Muscle layer of colon (tissue), 2 donors: ENCODE results near the gene PTPN12.
"Not testable (repeated sequence)": the region's sequence is repeated elsewhere in the genome, so short reads cannot be mapped to it uniquely, and the experiment has no call there.

Experiments
- H3K27ac ChIP-seq: one replicate; pipeline ENCODE4 v1.7.0; 2013; ENCODE audit warnings: low read depth, mild to moderate bottlenecking, low read length, moderate library complexity
- H3K27me3 ChIP-seq, 2 donors: one replicate each; pipeline ENCODE4 v1.7.0; 2013; ENCODE audit warnings: low read length in 2 of 2, mild to moderate bottlenecking in 2 of 2; ENCODE audit not compliant: insufficient read depth in 2 of 2, control insufficient read depth in 1 of 2
- H3K36me3 ChIP-seq: one replicate; pipeline ENCODE4 v1.7.0; 2013; ENCODE audit warnings: mild to moderate bottlenecking, low read length; ENCODE audit not compliant: insufficient read depth
- H3K4me1 ChIP-seq: one replicate; pipeline ENCODE4 v1.7.0; 2013; ENCODE audit warnings: mild to moderate bottlenecking, low read length; ENCODE audit not compliant: insufficient read depth
- H3K4me3 ChIP-seq, 2 donors: one replicate each; pipeline ENCODE4 v1.7.0; 2013; ENCODE audit warnings: low read length in 2 of 2, low read depth in 1 of 2, mild to moderate bottlenecking in 1 of 2, moderate library complexity in 1 of 2
- H3K9ac ChIP-seq: one replicate; pipeline ENCODE4 v1.7.0; 2013; ENCODE audit warnings: low read length
- H3K9me3 ChIP-seq: one replicate; pipeline ENCODE4 v1.7.0; 2013; ENCODE audit warnings: mild to moderate bottlenecking, low read length
- donor health status: abdominal sarcoma.
- donor health status: Adenocarcinoma of cecum.

PTPN12 gene

DNA sequence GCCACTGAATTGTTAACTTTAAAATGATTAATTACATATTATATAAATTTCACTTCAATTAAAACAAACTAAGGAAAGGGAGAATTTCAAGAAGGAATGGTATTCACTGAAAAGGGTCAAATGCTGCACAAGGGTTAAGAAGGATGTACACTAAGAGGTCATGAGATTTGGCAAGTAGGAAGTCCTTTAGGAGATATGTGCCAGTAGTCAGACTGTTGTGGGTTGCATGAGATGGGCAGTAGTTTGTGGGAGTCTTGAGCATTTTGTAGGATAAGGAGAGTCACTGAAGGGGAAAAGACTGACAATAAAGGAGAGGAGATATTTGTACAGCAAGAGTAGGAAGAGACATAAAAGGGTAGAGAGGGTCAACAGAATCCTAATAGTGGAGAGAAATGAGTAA lies 12.4 kb upstream of the PTPN12 start:
- Histone ChIP-seq H3K27ac (no peak overlapping the region), H3K9me3 (no peaks in the 10 kb centered on the region), H3K4me1 (no peaks in the 10 kb centered on the region), H3K36me3 (no peaks in the 10 kb centered on the region), H3K27me3 (no peaks in the 10 kb centered on the region), H3K4me3 (no peak overlapping the region), H3K9ac (no peak overlapping the region)

DNA sequence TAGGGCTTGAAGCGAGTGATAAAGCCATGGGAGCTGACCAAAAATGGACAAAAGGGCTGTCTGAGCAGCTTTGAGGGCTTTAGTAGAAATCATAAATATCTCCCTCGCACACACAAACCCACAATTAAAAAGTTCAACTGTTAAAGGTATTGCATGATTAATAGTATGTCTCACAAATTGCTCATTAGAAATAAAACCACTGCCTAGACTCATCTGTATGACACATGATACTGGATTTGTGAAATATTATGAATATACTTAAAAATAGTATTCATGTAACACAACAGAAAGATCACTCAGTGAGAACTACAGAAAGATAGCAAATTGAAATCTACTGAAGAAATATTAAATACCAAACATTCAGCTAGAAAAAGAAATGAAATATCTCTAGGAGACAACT lies 11.9 kb upstream of the PTPN12 start:
- no peak overlapping the region for H3K4me3 ChIP-seq
- no peak overlapping the region for H3K9ac ChIP-seq
- H3K27ac ChIP-seq: no peak overlapping the region
- H3K9me3 ChIP-seq: no peaks in the 10 kb centered on the region
- H3K27me3 ChIP-seq: no peaks in the 10 kb centered on the region
- no peaks in the 10 kb centered on the region for H3K36me3 ChIP-seq
- no peaks in the 10 kb centered on the region for H3K4me1 ChIP-seq

DNA sequence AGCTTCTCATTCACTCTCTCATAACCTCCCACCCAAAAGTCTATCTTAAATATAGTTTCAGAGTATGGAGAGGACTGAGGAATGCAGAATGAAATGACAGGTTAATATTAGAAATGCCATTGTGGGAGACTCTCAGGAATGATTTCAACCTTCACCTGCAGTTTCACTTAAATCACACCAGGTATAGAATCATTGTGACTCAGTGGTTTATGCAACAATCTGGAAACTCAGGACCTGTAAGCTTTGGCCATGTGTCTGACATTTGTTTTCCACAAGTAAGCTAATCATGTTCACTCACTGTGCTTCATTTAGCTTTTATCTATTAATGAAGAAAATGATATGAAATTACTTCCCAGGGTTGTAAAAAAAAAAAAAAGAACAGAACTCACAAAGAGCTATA lies 8.7 kb upstream of the PTPN12 start:
- H3K36me3 ChIP-seq: no peaks in the 10 kb centered on the region
- no peaks in the 10 kb centered on the region for H3K4me1 ChIP-seq
- no peaks in the 10 kb centered on the region for H3K27me3 ChIP-seq
- no peak overlapping the region for H3K9ac ChIP-seq
- no peak overlapping the region for H3K27ac ChIP-seq
- H3K4me3 ChIP-seq: no peak overlapping the region
- no peaks in the 10 kb centered on the region for H3K9me3 ChIP-seq

GRCh38 chr7:77529279-77529678 lies 7.8 kb upstream of the PTPN12 start:
- no peak overlapping the region for H3K4me3 ChIP-seq

GRCh38 chr7:77531038-77531437 lies 6.1 kb upstream of the PTPN12 start:
- Histone ChIP-seq H3K9ac (no peak overlapping the region), H3K27ac (no peak overlapping the region), H3K4me1 (no peaks in the 10 kb centered on the region), H3K4me3 (no peak overlapping the region), H3K36me3 (no peaks in the 10 kb centered on the region), H3K27me3 (no peaks in the 10 kb centered on the region), H3K9me3 (no peaks in the 10 kb centered on the region)

More at GRCh38 chr7:77529279-77529678, 7.8 kb upstream of the PTPN12 start:
- no peaks in the 10 kb centered on the region for H3K27me3 ChIP-seq
- no peaks in the 10 kb centered on the region for H3K9me3 ChIP-seq
- no peak overlapping the region for H3K9ac ChIP-seq
- H3K36me3 ChIP-seq: no peaks in the 10 kb centered on the region
- no peak overlapping the region for H3K27ac ChIP-seq
- H3K4me1 ChIP-seq: no peaks in the 10 kb centered on the region

- H3K27me3 ChIP-seq: no peaks in the 10 kb centered on the region
- H3K27ac ChIP-seq: no peak overlapping the region
- no peaks in the 10 kb centered on the region for H3K4me1 ChIP-seq
- no peak overlapping the region for H3K4me3 ChIP-seq
- no peak overlapping the region for H3K9ac ChIP-seq
- H3K9me3 ChIP-seq: no peaks in the 10 kb centered on the region
- H3K36me3 ChIP-seq: no peaks in the 10 kb centered on the region
These were observed 4.8 kb upstream of the PTPN12 start for GRCh38 chr7:77532247-77532646.

GRCh38 chr7:77532732-77533131 lies 4.4 kb upstream of the PTPN12 start:
- not testable (repeated sequence) for H3K9ac ChIP-seq, H3K4me1 ChIP-seq, H3K4me3 ChIP-seq, H3K36me3 ChIP-seq, H3K27ac ChIP-seq, H3K9me3 ChIP-seq, H3K27me3 ChIP-seq

DNA sequence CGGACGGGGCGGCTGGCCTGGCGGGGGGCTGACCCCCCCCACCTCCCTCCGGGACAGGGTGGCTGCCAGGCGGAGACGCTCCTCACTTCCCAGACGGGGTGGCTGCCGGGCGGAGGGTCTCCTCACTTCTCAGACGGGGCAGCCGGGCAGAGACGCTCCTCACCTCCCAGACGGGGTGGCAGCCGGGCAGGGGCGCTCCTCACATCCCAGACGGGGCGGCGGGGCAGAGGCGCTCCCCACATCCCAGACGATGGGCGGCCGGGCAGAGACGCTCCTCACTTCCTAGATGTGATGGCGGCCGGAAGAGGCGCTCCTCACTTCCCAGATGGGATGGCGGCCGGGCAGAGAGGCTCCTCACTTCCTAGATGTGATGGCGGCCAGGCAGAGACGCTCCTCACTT lies 3.0 kb upstream of the PTPN12 start:
- not testable (repeated sequence) for H3K4me3 ChIP-seq, H3K36me3 ChIP-seq, H3K27me3 ChIP-seq, H3K9ac ChIP-seq, H3K4me1 ChIP-seq, H3K27ac ChIP-seq, H3K9me3 ChIP-seq

GRCh38 chr7:77536017-77536412 lies 1.1 kb upstream of the PTPN12 start:
- Histone ChIP-seq H3K27me3 (no peaks in the 10 kb centered on the region), H3K9me3 (no peaks in the 10 kb centered on the region), H3K36me3 (no peaks in the 10 kb centered on the region), H3K4me1 (peaks cover 16% of the 10 kb centered on the region), H3K4me3 (peak overlapping the region; percentile 71 to 96), H3K27ac (peak overlapping the region; percentile 90), H3K9ac (peak overlapping the region; percentile 57)

DNA sequence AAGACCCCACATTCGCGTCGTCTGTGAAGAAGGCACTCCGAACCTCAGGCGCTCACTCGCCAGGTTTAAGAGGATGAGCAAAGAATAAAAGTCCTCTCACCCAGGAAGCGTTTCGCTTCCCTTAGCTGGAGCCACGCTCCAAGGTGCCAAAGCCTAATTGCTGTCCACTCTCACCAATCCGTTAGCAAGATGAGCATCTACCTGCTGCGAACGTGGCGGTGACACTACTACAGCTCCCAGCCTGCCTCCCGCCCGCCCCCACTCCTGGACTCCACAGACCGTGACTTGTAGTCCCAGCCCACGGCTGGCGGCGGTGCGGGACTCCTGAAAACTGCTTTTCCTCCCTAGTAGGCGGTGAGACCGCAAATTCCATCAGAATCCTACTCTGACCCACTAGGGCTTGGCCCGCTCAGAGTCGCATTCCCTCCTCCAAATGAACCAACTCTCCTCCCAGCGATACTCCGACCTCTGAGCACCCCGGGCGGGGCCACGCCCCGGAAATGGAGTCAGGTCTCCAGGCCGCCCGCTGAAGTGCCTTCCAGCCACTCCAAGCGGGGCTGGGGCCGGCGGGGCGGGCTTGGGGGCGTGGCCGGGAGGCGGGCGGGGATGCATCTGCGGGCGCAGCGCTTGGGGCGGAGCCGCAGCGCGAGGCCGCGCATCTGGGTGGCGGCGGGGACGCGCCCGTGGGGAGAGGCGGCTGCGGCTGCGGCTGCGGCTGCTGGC lies 521 bp upstream of the PTPN12 start:
- H3K4me3 ChIP-seq: peak overlapping the region; percentile 71 to 96
- H3K9ac ChIP-seq: peak overlapping the region; percentile 57
- peak overlapping the region; percentile 90 for H3K27ac ChIP-seq
- H3K36me3 ChIP-seq: no peaks in the 10 kb centered on the region
- H3K9me3 ChIP-seq: no peaks in the 10 kb centered on the region
- H3K27me3 ChIP-seq: no peaks in the 10 kb centered on the region
- H3K4me1 ChIP-seq: peaks cover 21% of the 10 kb centered on the region

GRCh38 chr7:77537778-77538280 lies 734 bp downstream of the PTPN12 start:
- Histone ChIP-seq H3K4me3 (peak overlapping the region; percentile 66 to 99), H3K4me1 (peaks cover 31% of the 10 kb centered on the region), H3K27ac (peak overlapping the region; percentile 99), H3K27me3 (no peaks in the 10 kb centered on the region), H3K36me3 (no peaks in the 10 kb centered on the region), H3K9ac (peak overlapping the region; percentile 99), H3K9me3 (no peaks in the 10 kb centered on the region)
